Liver (tissue), 9 donors: ENCODE data around the gene LY6G6C. TPM values are rescaled to one million over a fixed set of nuclear protein-coding genes. Genes with fewer than 3 reads are reported as not detected.

Experiments
- DNase-seq: peaks from one replicate; pipeline ENCODE4 v3.0.0-alpha.2; 2017; ENCODE audit warnings: low spot score
- H3K27ac ChIP-seq, 2 donors: one replicate each; pipeline ENCODE4 v1.7.0; 2013; ENCODE audit warnings: inconsistent platforms in 2 of 2, low read length in 2 of 2, control low read depth in 1 of 2, low read depth in 1 of 2, mild to moderate bottlenecking in 1 of 2
- H3K27me3 ChIP-seq, 4 donors: one replicate each; pipeline versions ENCODE4 v1.6.1 to v1.7.0; 2013; ENCODE audit warnings: low read length in 3 of 4, inconsistent platforms in 1 of 4, mild to moderate bottlenecking in 1 of 4, moderate library complexity in 1 of 4; ENCODE audit not compliant: control insufficient read depth in 4 of 4, insufficient read depth in 4 of 4
- H3K36me3 ChIP-seq, 4 donors: one replicate each; pipeline versions ENCODE4 v1.6.1 to v1.7.0; 2013; ENCODE audit warnings: low read length in 3 of 4, mild to moderate bottlenecking in 3 of 4, low read depth in 1 of 4, moderate library complexity in 1 of 4; ENCODE audit not compliant: control insufficient read depth in 4 of 4, insufficient read depth in 3 of 4
- H3K4me1 ChIP-seq, 4 donors: one replicate each; pipeline versions ENCODE4 v1.6.1 to v1.7.0; 2013; ENCODE audit warnings: low read length in 3 of 4, mild to moderate bottlenecking in 3 of 4, moderate library complexity in 1 of 4; ENCODE audit not compliant: control insufficient read depth in 4 of 4, insufficient read depth in 4 of 4
- H3K4me3 ChIP-seq, 3 donors: one replicate each; pipeline versions ENCODE4 v1.6.1 to v1.7.0; 2013; ENCODE audit warnings: low read length in 3 of 3, control low read depth in 1 of 3, low read depth in 1 of 3, mild to moderate bottlenecking in 1 of 3
- H3K9ac ChIP-seq, 2 donors: one replicate each; pipeline ENCODE4 v1.7.0; 2013; ENCODE audit warnings: low read length in 2 of 2, mild to moderate bottlenecking in 2 of 2, moderate library complexity in 2 of 2, control low read depth in 1 of 2, low read depth in 1 of 2
- H3K9me3 ChIP-seq, 4 donors: one replicate each; pipeline versions ENCODE4 v1.6.1 to v1.7.0; 2013; ENCODE audit warnings: low read length in 3 of 4; ENCODE audit not compliant: control insufficient read depth in 4 of 4
- ATF3 ChIP-seq: IDR thresholded peaks from 2 replicates; pipeline ENCODE4 v1.6.1; 2016; ENCODE audit warnings: antibody characterized with exemption
- CTCF ChIP-seq: fragments of 150-350 bp; IDR thresholded peaks from 2 replicates; pipeline ENCODE4 v1.5.1; 2017; ENCODE audit warnings: improper control_type of control experiment, low read depth, low read length; ENCODE audit not compliant: missing input control
- FOXA1 ChIP-seq: IDR thresholded peaks from 2 replicates; pipeline ENCODE4 v1.6.1; 2016; ENCODE audit warnings: antibody characterized with exemption
- FOXA2 ChIP-seq: IDR thresholded peaks from 2 replicates; pipeline ENCODE4 v1.6.1; 2016; ENCODE audit warnings: antibody characterized with exemption
- GABPA ChIP-seq, 2 donors: IDR thresholded peaks in 1 of 2; conservative IDR thresholded peaks in 1 of 2; 2 replicates each; pipeline ENCODE4 v1.6.1; 2016; ENCODE audit warnings: antibody characterized with exemption in 2 of 2, mild to moderate bottlenecking in 1 of 2, moderate library complexity in 1 of 2
- HNF4G ChIP-seq: IDR thresholded peaks from 2 replicates; pipeline ENCODE4 v1.6.1; 2016; ENCODE audit warnings: antibody characterized with exemption
- JUND ChIP-seq, 2 donors: IDR thresholded peaks; 2 replicates each; pipeline ENCODE4 v1.6.1; 2016; ENCODE audit warnings: antibody characterized with exemption in 2 of 2
- MAX ChIP-seq: IDR thresholded peaks from 2 replicates; pipeline ENCODE4 v1.6.1; 2016; ENCODE audit warnings: antibody characterized with exemption
- NR2F2 ChIP-seq: IDR thresholded peaks from 2 replicates; pipeline ENCODE4 v1.6.1; 2016; ENCODE audit warnings: antibody characterized with exemption
- RAD21 ChIP-seq, 2 donors: IDR thresholded peaks; 2 replicates each; pipeline ENCODE4 v1.6.1; 2016; ENCODE audit warnings: antibody characterized with exemption in 2 of 2, mild to moderate bottlenecking in 2 of 2
- RXRA ChIP-seq, 2 donors: IDR thresholded peaks; 2 replicates each; pipeline ENCODE4 v1.6.1; 2017 to 2018; ENCODE audit warnings: antibody characterized with exemption in 2 of 2, mild to moderate bottlenecking in 1 of 2
- TAF1 ChIP-seq: conservative IDR thresholded peaks from 2 replicates; pipeline ENCODE4 v1.6.1; 2016; ENCODE audit warnings: antibody characterized with exemption, mild to moderate bottlenecking
- WGBS: extraction: QIAGEN DNeasy Blood & Tissue Kit; methylation state at CpG from one replicate; pipeline ENCODE4 v1.1.7; 2013; 5-methylcytosine and 5-hydroxymethylcytosine counted together
- polyA plus RNA-seq, 2 donors: library from polyadenylated mRNA; stranded (reverse) in 1 of 2; unstranded in 1 of 2; fragments of 200-250 nt in 1 of 2; fragments of >200 nt in 1 of 2; fragmentation: Nextera tagmentation in 1 of 2; extraction: Ambion mirVana in 1 of 2; gene quantifications; one replicate each; pipeline versions ENCODE4 v1.2.1 to v1.2.3, GENCODE V29; 2013 to 2015
- total RNA-seq, 2 donors: library from RNA; depleted of rRNA; stranded (reverse); fragments of >200 nt; gene quantifications; one replicate each; pipeline ENCODE4 v1.2.3, GENCODE V29; 2014
- TF ChIP-seq, protein P1 (sequence below): IDR thresholded peaks from 2 replicates; pipeline ENCODE4 v1.6.1; 2016; ENCODE audit warnings: antibody characterized with exemption, mild to moderate bottlenecking
- donor health status: healthy.
- donor health status: healthy.
- donor health status: healthy.
- donor health status: healthy.
- donor health status: healthy.

The LY6G6C gene
- total and polyA plus RNA-seq, 4 donors = not detected

DNA sequence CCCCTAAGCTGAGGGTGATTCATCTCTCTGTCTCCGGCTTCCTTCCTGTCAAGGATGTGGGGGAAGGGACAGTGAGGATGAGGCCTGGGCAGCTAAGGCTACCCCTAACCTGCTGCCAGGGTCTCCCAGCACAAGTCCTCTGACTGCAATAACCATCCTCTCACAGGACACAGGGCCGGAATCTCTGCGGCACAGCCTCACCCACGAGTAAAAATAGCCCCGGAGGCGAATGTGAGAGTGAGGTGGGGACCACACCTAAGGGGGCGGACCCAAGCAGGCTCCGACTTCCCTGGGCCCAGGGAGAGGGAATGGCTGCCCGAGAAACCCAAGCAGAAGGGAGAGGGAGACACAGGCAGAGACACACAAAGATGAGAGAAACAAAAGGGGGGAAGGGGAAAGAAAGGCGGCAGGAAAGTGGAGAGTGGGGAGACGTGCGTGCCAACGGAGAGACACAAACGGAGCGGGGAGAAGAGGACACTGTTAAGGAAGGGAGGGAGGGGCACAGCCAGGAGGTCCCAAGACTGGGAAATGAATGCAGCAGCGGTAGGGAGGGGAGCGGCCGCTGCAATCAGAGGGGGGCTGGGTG lies 13.4 kb upstream of the LY6G6C start:
- H3K27ac ChIP-seq = peak overlapping the region; percentile 90 to 96
- H3K4me1 ChIP-seq = peaks cover 17 to 58% (median 43%) of the 10 kb centered on the region in 4 donors
- TF ChIP-seq HNF4G (no peak), RAD21 (IDR thresholded peaks at IDR 0.05) (no peak), JUND (IDR thresholded peaks at IDR 0.05) (peak in 1 of 2 donors; percentile 5), TAF1 (no peak)
- 38% methylated on average over 18 of the region's 18 CpGs for WGBS
- peaks cover 4 to 25% (median 20%) of the 10 kb centered on the region in 4 donors for H3K36me3 ChIP-seq
- DNase-seq = peak; percentile 52
- no peaks in the 10 kb centered on the region for H3K9me3 ChIP-seq
- H3K4me3 ChIP-seq = peak overlapping the region; percentile 53 to 84 (median 80)
- no peaks in the 10 kb centered on the region for H3K27me3 ChIP-seq
- peak overlapping the region; percentile 87 to 98 for H3K9ac ChIP-seq

DNA sequence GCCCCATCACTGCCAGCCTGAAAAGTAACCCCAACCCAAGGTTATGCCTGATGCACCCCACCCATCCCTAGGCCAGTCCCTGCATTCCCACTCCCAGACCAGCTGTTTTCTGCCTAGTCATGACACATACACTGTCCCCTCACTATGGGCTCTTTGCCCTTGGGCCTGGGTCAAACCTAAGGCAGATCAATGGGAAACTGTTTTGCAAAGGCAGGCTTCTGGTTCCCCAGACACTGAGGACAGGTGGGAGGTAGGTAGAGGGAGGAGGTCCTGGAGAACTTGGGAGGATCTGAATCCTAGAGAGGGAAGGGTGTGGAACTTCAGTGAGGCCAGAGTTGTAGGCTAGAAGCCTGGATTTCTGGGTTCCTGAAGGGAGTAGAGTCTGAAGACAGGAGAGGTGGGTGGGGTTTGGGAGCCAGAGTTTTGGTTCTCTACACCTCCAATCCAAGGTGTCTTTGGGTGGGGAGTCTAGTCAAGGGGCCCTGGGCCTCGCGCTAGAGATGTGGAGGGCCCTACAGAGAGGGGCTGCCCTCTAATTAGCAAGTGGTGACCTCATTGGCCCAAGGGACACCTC lies 12.8 kb upstream of the LY6G6C start:
- Histone ChIP-seq H3K27ac (peak overlapping the region; percentile 90 to 96), H3K9ac (peak overlapping the region; percentile 46 to 87), H3K36me3 (peaks cover 4 to 25% (median 20%) of the 10 kb centered on the region in 4 donors), H3K4me1 (peaks cover 17 to 56% (median 42%) of the 10 kb centered on the region in 4 donors), H3K4me3 (peak overlapping the region in 2 of 3 donors; percentile 53 to 84), H3K27me3 (no peaks in the 10 kb centered on the region), H3K9me3 (no peaks in the 10 kb centered on the region)
- DNase-seq = no peak
- WGBS = 53% methylated on average over 2 of the region's 2 CpGs
- no peak for TF ChIP-seq CTCF
- TF ChIP-seq JUND (IDR thresholded peaks at IDR 0.05) = peak; percentile 49 to 65
- no peak for TF ChIP-seq MAX
- no peak for TF ChIP-seq HNF4G

DNA sequence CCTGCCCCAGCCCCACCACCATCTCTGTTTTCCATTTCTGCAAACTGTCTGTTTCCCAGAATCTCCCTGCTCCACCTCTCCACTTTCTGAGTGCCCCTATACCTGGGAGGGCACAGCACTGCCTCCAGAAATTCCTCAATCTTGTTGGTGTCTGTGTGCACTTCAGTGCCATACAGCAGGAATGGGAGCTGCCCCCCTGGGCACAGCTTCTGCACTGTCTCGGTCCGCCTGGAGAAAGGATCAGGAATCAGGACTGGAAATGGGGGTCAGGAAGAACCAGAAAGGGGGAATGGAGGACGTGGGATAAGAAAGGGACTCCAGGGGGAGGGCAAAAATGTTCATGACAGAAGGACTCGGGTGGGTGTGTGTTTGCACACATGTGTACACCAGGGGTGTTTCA lies 12.2 kb upstream of the LY6G6C start:
- WGBS = 86% methylated on average over 4 of the region's 4 CpGs
- Histone ChIP-seq H3K27me3 (no peaks in the 10 kb centered on the region), H3K36me3 (peaks cover 4 to 25% (median 20%) of the 10 kb centered on the region in 4 donors), H3K9ac (no peak overlapping the region), H3K9me3 (no peaks in the 10 kb centered on the region), H3K4me1 (peaks cover 15 to 56% (median 43%) of the 10 kb centered on the region in 4 donors), H3K4me3 (no peak overlapping the region), H3K27ac (peak overlapping the region in 1 of 2 donors; percentile 96)
- TF ChIP-seq JUND (IDR thresholded peaks at IDR 0.05) (no peak), HNF4G (no peak), ATF3 (no peak)
- DNase-seq = no peak

GRCh38 chr6:31732029-31732428 lies 10.5 kb upstream of the LY6G6C start:
- Histone ChIP-seq H3K27ac (no peak overlapping the region), H3K9ac (no peak overlapping the region), H3K4me1 (peaks cover 9 to 46% (median 30%) of the 10 kb centered on the region in 4 donors), H3K9me3 (no peaks in the 10 kb centered on the region), H3K36me3 (peaks cover 8 to 25% (median 20%) of the 10 kb centered on the region in 4 donors), H3K4me3 (no peak overlapping the region), H3K27me3 (no peaks in the 10 kb centered on the region)
- WGBS = 73% methylated on average over 3 of the region's 3 CpGs
- no peak for DNase-seq
- TF ChIP-seq HNF4G (no peak), MAX (no peak), JUND (IDR thresholded peaks at IDR 0.05) (no peak), FOXA2 (no peak), NR2F2 (no peak), RXRA (IDR thresholded peaks at IDR 0.05) (no peak), GABPA (IDR thresholded peaks at IDR 0.05 in 1 of 2, conservative IDR thresholded peaks at IDR 0.05 in 1 of 2) (no peak), FOXA1 (no peak), ATF3 (no peak)
- TF ChIP-seq, protein P1, sequence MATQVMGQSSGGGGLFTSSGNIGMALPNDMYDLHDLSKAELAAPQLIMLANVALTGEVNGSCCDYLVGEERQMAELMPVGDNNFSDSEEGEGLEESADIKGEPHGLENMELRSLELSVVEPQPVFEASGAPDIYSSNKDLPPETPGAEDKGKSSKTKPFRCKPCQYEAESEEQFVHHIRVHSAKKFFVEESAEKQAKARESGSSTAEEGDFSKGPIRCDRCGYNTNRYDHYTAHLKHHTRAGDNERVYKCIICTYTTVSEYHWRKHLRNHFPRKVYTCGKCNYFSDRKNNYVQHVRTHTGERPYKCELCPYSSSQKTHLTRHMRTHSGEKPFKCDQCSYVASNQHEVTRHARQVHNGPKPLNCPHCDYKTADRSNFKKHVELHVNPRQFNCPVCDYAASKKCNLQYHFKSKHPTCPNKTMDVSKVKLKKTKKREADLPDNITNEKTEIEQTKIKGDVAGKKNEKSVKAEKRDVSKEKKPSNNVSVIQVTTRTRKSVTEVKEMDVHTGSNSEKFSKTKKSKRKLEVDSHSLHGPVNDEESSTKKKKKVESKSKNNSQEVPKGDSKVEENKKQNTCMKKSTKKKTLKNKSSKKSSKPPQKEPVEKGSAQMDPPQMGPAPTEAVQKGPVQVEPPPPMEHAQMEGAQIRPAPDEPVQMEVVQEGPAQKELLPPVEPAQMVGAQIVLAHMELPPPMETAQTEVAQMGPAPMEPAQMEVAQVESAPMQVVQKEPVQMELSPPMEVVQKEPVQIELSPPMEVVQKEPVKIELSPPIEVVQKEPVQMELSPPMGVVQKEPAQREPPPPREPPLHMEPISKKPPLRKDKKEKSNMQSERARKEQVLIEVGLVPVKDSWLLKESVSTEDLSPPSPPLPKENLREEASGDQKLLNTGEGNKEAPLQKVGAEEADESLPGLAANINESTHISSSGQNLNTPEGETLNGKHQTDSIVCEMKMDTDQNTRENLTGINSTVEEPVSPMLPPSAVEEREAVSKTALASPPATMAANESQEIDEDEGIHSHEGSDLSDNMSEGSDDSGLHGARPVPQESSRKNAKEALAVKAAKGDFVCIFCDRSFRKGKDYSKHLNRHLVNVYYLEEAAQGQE = no peak
